Tibial nerve (tissue), 4 donors: Measurements from ENCODE around the gene NECTIN1.

ENCODE experiments used
- CTCF ChIP-seq, 5 experiments: fragments of 200-600 bp in 3 of 5; fragments of 450-650 bp in 2 of 5; sonication (generic) in 3 of 5; IDR thresholded peaks; one replicate each; pipeline ENCODE4 v1.5.1; 2016 to 2019; ENCODE audit warnings: antibody characterized with exemption in 5 of 5, mild to moderate bottlenecking in 3 of 5, moderate library complexity in 2 of 5
- EP300 ChIP-seq, 2 donors: sonication (generic); formaldehyde crosslinking; IDR thresholded peaks; one replicate each; pipeline ENCODE4 v1.6.1; 2017; ENCODE audit warnings: antibody characterized with exemption in 2 of 2, mild to moderate bottlenecking in 1 of 2
- POLR2A ChIP-seq, 2 donors: fragments of 450-650 bp; IDR thresholded peaks; one replicate each; pipeline ENCODE4 v1.6.1; 2017; ENCODE audit warnings: antibody characterized with exemption in 2 of 2, mild to moderate bottlenecking in 2 of 2, moderate library complexity in 2 of 2

- no peak for TF ChIP-seq CTCF (IDR thresholded peaks at IDR 0.05)
- TF ChIP-seq POLR2A (IDR thresholded peaks at IDR 0.05) = no peak
- no peak for TF ChIP-seq EP300 (IDR thresholded peaks at IDR 0.05)
These were observed 49.7 kb downstream of the NECTIN1 start for GRCh38 chr11:119679346-119679745.
